Mucosa of rectum (tissue), 2 donors: Measurements from ENCODE around the gene AFF3.
"Not testable (repeated sequence)": the region's sequence is repeated elsewhere in the genome, so short reads cannot be mapped to it uniquely, and the experiment has no call there.

Source experiments
- H3K27ac ChIP-seq, 2 donors: one replicate each; pipeline ENCODE4 v1.7.0; 2013; ENCODE audit warnings: inconsistent platforms in 2 of 2, low read depth in 2 of 2, low read length in 2 of 2
- H3K27me3 ChIP-seq, 2 donors: one replicate each; pipeline ENCODE4 v1.7.0; 2013; ENCODE audit warnings: low read length in 2 of 2; ENCODE audit not compliant: control insufficient read depth in 2 of 2, insufficient read depth in 2 of 2
- H3K36me3 ChIP-seq, 2 donors: one replicate each; pipeline ENCODE4 v1.7.0; 2013; ENCODE audit warnings: low read length in 2 of 2; ENCODE audit not compliant: control insufficient read depth in 2 of 2, insufficient read depth in 2 of 2
- H3K4me1 ChIP-seq, 2 donors: one replicate each; pipeline ENCODE4 v1.7.0; 2013; ENCODE audit warnings: low read length in 2 of 2, mild to moderate bottlenecking in 1 of 2; ENCODE audit not compliant: control insufficient read depth in 2 of 2, insufficient read depth in 2 of 2
- H3K4me3 ChIP-seq, 2 donors: one replicate each; pipeline ENCODE4 v1.7.0; 2013; ENCODE audit warnings: low read length in 2 of 2
- H3K9ac ChIP-seq, 2 donors: one replicate each; pipeline ENCODE4 v1.7.0; 2013; ENCODE audit warnings: low read length in 2 of 2, low read depth in 1 of 2, mild to moderate bottlenecking in 1 of 2
- H3K9me3 ChIP-seq, 2 donors: one replicate each; pipeline ENCODE4 v1.7.0; 2013; ENCODE audit warnings: low read length in 2 of 2; ENCODE audit not compliant: control insufficient read depth in 2 of 2
- donor health status: healthy.
- donor health status: Normal muscosa, but diverticular disease.

Gene AFF3

DNA sequence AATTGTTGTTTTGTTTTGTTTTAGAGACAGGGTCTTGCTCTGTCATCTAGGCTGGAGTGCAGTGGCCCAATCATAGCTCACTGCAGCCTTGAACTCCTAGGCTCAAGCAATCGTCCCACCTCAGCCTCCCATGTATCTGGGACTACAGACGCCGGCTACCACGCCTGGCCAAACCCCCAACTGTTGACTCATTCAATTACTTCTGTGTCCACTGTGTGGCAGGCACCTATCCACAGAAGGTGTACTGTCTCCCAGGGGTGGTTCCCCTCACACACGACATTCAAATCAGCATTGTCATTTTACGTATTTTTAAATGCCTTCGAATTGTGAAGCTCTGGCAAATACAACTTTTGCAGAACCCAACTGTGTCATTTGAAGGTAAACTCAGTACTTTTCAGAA, 464.6 kb downstream of the AFF3 start:
- Histone ChIP-seq H3K27ac (no peak overlapping the region), H3K36me3 (no peaks in the 10 kb centered on the region), H3K9ac (no peak overlapping the region), H3K27me3 (no peaks in the 10 kb centered on the region), H3K4me1 (no peaks in the 10 kb centered on the region), H3K9me3 (no peaks in the 10 kb centered on the region), H3K4me3 (no peak overlapping the region)

DNA sequence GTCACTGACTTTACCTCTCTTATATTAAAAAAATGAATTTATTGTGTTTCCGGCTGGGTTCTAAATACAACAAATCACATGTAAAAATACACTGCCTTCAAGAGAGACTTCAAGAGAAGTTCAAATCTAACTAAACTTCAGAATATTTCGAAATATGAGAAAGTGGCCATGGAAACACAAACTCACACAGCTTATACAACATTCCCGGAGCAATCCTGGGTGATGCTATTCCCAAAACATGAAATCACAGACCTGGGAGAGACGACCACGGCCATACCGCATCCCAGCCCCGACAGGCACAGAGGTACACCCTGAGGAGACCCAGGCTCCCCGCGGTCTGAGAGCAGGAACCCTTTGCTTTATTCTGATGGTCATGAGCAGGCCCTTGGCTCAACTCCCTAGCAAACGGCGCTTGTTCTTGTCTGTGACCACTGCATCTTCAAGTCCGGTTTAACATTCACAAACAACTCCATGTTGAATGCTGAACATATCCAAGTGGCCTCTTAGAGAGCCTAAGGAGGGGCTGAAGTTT, 467.2 kb downstream of the AFF3 start:
- Histone ChIP-seq H3K27ac (no peak overlapping the region), H3K4me3 (no peak overlapping the region), H3K36me3 (no peaks in the 10 kb centered on the region), H3K27me3 (no peaks in the 10 kb centered on the region), H3K9me3 (no peaks in the 10 kb centered on the region), H3K4me1 (no peaks in the 10 kb centered on the region), H3K9ac (no peak overlapping the region)

- no peaks in the 10 kb centered on the region for H3K36me3 ChIP-seq
- no peaks in the 10 kb centered on the region for H3K9me3 ChIP-seq
- no peak overlapping the region for H3K4me3 ChIP-seq
- H3K9ac ChIP-seq, result no peak overlapping the region
- no peaks in the 10 kb centered on the region for H3K4me1 ChIP-seq
- H3K27ac ChIP-seq, result no peak overlapping the region
- H3K27me3 ChIP-seq, result no peaks in the 10 kb centered on the region
Measured at GRCh38 chr2:99674090-99674489, 468.3 kb downstream of the AFF3 start.

DNA sequence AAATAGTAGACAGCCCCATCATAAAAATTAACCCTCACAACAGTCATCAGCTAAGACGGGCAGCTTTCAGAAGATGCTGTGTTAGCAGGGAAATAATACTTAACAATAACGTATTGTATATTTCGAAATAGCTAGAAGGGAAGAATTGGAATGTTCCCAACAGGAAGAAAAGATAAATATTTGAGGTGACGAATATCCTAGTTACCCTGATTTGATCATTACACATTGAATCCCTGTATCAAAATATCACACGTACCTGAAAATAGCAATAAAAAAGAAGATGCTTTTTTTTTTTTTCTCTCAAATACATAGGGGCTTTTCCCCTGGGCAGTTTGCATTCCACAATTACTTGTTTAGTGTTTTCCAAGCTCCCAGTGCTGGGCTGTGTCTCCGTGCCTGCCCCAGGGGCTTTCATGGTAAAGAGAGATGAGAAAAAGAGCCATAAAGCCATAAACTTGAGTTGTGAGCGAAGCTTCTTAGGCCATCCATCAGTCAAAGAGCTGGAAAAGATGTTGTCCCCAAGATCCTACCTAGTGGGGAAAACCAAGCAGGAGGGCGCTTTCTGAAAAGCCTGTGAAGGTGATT, 469.5 kb downstream of the AFF3 start:
- H3K9me3 ChIP-seq, result no peaks in the 10 kb centered on the region
- no peaks in the 10 kb centered on the region for H3K27me3 ChIP-seq
- H3K36me3 ChIP-seq, result no peaks in the 10 kb centered on the region
- H3K4me3 ChIP-seq, result no peak overlapping the region
- H3K4me1 ChIP-seq, result no peaks in the 10 kb centered on the region
- H3K9ac ChIP-seq, result no peak overlapping the region
- H3K27ac ChIP-seq, result no peak overlapping the region

GRCh38 chr2:99670768-99671734, 471.3 kb downstream of the AFF3 start:
- H3K4me1 ChIP-seq, result no peaks in the 10 kb centered on the region
- no peaks in the 10 kb centered on the region for H3K9me3 ChIP-seq
- no peak overlapping the region for H3K4me3 ChIP-seq
- no peaks in the 10 kb centered on the region for H3K27me3 ChIP-seq
- no peak overlapping the region for H3K9ac ChIP-seq
- no peaks in the 10 kb centered on the region for H3K36me3 ChIP-seq
- H3K27ac ChIP-seq, result no peak overlapping the region

GRCh38 chr2:99666256-99666655, 476.1 kb downstream of the AFF3 start:
- H3K4me1 ChIP-seq, result peaks cover 0 to 5% of the 10 kb centered on the region in 2 donors
- no peaks in the 10 kb centered on the region for H3K36me3 ChIP-seq
- H3K27me3 ChIP-seq, result no peaks in the 10 kb centered on the region
- no peak overlapping the region for H3K27ac ChIP-seq
- H3K4me3 ChIP-seq, result no peak overlapping the region
- H3K9ac ChIP-seq, result no peak overlapping the region
- H3K9me3 ChIP-seq, result no peaks in the 10 kb centered on the region

GRCh38 chr2:99663641-99664040, 478.7 kb downstream of the AFF3 start:
- Histone ChIP-seq H3K27me3 (no peaks in the 10 kb centered on the region), H3K9me3 (no peaks in the 10 kb centered on the region), H3K4me1 (peaks cover 0 to 5% of the 10 kb centered on the region in 2 donors), H3K4me3 (no peak overlapping the region), H3K36me3 (no peaks in the 10 kb centered on the region), H3K9ac (no peak overlapping the region), H3K27ac (no peak overlapping the region)

GRCh38 chr2:99662761-99663341, 479.5 kb downstream of the AFF3 start:
- Histone ChIP-seq H3K9ac (no peak overlapping the region), H3K4me1 (peaks cover 0 to 5% of the 10 kb centered on the region in 2 donors), H3K36me3 (no peaks in the 10 kb centered on the region), H3K27me3 (no peaks in the 10 kb centered on the region), H3K9me3 (no peaks in the 10 kb centered on the region), H3K27ac (no peak overlapping the region), H3K4me3 (no peak overlapping the region)

DNA sequence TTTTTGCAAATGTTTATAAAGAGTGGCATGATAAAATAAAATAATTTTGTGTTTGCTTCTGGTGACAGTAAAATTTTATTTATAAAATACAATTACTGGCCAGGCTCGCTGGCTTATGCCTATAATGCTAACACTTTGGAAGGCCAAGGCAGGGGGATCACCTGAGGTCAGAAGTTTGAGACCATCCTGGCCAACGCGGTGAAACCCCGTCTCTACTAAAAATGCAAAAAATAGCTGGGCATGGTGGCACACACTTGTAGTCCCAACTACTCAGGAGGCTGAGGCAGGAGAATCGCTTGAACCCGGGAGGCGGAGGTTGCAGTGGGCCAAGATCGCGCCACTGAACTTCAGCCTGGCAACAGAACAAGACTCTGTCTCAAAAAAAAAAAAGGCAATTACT, 480.6 kb downstream of the AFF3 start:
- H3K4me3 ChIP-seq, H3K9me3 ChIP-seq, H3K4me1 ChIP-seq, H3K36me3 ChIP-seq, H3K9ac ChIP-seq, H3K27ac ChIP-seq, H3K27me3 ChIP-seq: not testable (repeated sequence)
